Astrocyte (in vitro differentiated cells and primary cell): ENCODE results near the gene SMIM27. TPM values are rescaled to one million over a fixed set of nuclear protein-coding genes. Genes with fewer than 3 reads are reported as not detected.

Experiments used
- DNase-seq: peaks from one replicate; pipeline ENCODE4 v3.0.0-alpha.2; 2010; ENCODE audit warnings: low read depth
- FAIRE-seq: peaks from 2 replicates; lab custom pipeline; 2011; peaks lifted over from hg19 to GRCh38; lab: Jason Lieb, UNC
- H2AFZ ChIP-seq: 2 replicates; pipeline ENCODE4 v1.6.0; 2012; ENCODE audit warnings: low read depth, low read length, inconsistent platforms
- H3K27ac ChIP-seq: 2 replicates; pipeline ENCODE4 v1.5.1; 2011; ENCODE audit warnings: low read depth, low read length, inconsistent platforms
- H3K27me3 ChIP-seq: 2 replicates; pipeline ENCODE4 v1.6.0; 2011; ENCODE audit warnings: low read length, inconsistent platforms; ENCODE audit not compliant: insufficient read depth
- H3K36me3 ChIP-seq: 2 replicates; pipeline ENCODE4 v1.5.1; 2011; ENCODE audit warnings: low read length, inconsistent platforms; ENCODE audit not compliant: insufficient read depth
- H3K4me1 ChIP-seq: 2 replicates; pipeline ENCODE4 v1.5.1; 2011; ENCODE audit warnings: low read length, inconsistent platforms; ENCODE audit not compliant: insufficient read depth
- H3K4me2 ChIP-seq: 2 replicates; pipeline ENCODE4 v1.6.0; 2012; ENCODE audit warnings: low read length, inconsistent platforms
- H3K4me3 ChIP-seq: 2 replicates; pipeline ENCODE4 v1.5.1; 2011; ENCODE audit warnings: low read depth, mild to moderate bottlenecking, low read length, inconsistent platforms; ENCODE audit not compliant: insufficient read depth
- H3K79me2 ChIP-seq: 2 replicates; pipeline ENCODE4 v1.6.0; 2012; ENCODE audit warnings: mild to moderate bottlenecking, low read length, inconsistent platforms; ENCODE audit not compliant: insufficient read depth
- H3K9ac ChIP-seq: 2 replicates; pipeline ENCODE4 v1.6.0; 2012; ENCODE audit warnings: mild to moderate bottlenecking, low read length, inconsistent platforms
- H3K9me3 ChIP-seq: 2 replicates; pipeline ENCODE4 v1.5.1; 2012; ENCODE audit warnings: low read depth, mild to moderate bottlenecking, low read length, inconsistent platforms; ENCODE audit not compliant: insufficient read depth
- H4K20me1 ChIP-seq: 2 replicates; pipeline ENCODE4 v1.6.0; 2012; ENCODE audit warnings: low read length, inconsistent platforms; ENCODE audit not compliant: insufficient read depth
- H3K27ac Mint-ChIP-seq: one replicate; pipeline ENCODE4 v1.8.0; 2021; ENCODE audit warnings: mild to moderate bottlenecking, mixed read lengths; ENCODE audit not compliant: unreplicated experiment
- H3K27me3 Mint-ChIP-seq: one replicate; pipeline ENCODE4 v1.8.0; 2021; ENCODE audit warnings: low read depth, mixed read lengths; ENCODE audit not compliant: unreplicated experiment
- H3K36me3 Mint-ChIP-seq: one replicate; pipeline ENCODE4 v1.8.0; 2021; ENCODE audit warnings: low read depth, mixed read lengths; ENCODE audit not compliant: unreplicated experiment
- H3K4me1 Mint-ChIP-seq: one replicate; pipeline ENCODE4 v1.8.0; 2021; ENCODE audit warnings: low read depth, mixed read lengths; ENCODE audit not compliant: unreplicated experiment
- H3K4me3 Mint-ChIP-seq: one replicate; pipeline ENCODE4 v1.8.0; 2021; ENCODE audit warnings: mild to moderate bottlenecking, moderate library complexity, mixed read lengths; ENCODE audit not compliant: unreplicated experiment
- H3K9me3 Mint-ChIP-seq: one replicate; pipeline ENCODE4 v1.8.0; 2021; ENCODE audit warnings: mild to moderate bottlenecking, mixed read lengths; ENCODE audit not compliant: unreplicated experiment
- CTCF ChIP-seq: IDR thresholded peaks from 2 replicates; pipeline ENCODE4 v1.5.1; 2011; ENCODE audit warnings: low read depth, mild to moderate bottlenecking, inconsistent platforms, low read length, moderate library complexity; ENCODE audit not compliant: insufficient read depth
- EZH2 ChIP-seq: IDR thresholded peaks from 2 replicates; pipeline ENCODE4 v1.6.1; 2012; ENCODE audit warnings: mild to moderate bottlenecking, low read length, inconsistent platforms; ENCODE audit not compliant: insufficient read depth
- total RNA-seq: library from RNA; stranded (reverse); gene quantifications from 2 replicates; pipeline ENCODE4 v1.2.1, GENCODE V29; 2021

SMIM27 gene
- total RNA-seq, 1 donor from 2014 or later: 9.4 TPM

GRCh38 chr9:32570262-32570661 lies 18.1 kb downstream of the SMIM27 start:
- Mint-ChIP-seq H3K27ac (no peak overlapping the region), H3K4me1 (peaks cover 5% of the 10 kb centered on the region), H3K9me3 (no peaks in the 10 kb centered on the region), H3K36me3 (peaks cover 5% of the 10 kb centered on the region), H3K27me3 (no peaks in the 10 kb centered on the region), H3K4me3 (no peak overlapping the region)
- Histone ChIP-seq H3K9me3 (no peaks in the 10 kb centered on the region), H3K36me3 (peaks cover 2% of the 10 kb centered on the region), H3K9ac (no peak overlapping the region), H3K27me3 (no peaks in the 10 kb centered on the region), H3K4me2 (no peak overlapping the region), H3K27ac (no peak overlapping the region), H2AFZ (no peak overlapping the region), H3K4me1 (peaks cover 10% of the 10 kb centered on the region), H3K79me2 (peaks cover 62% of the 10 kb centered on the region), H3K4me3 (no peak overlapping the region), H4K20me1 (peaks cover 6% of the 10 kb centered on the region)
- TF ChIP-seq EZH2 (no peak), CTCF (no peak)
- FAIRE-seq (no peak), DNase-seq (no peak)

- Histone ChIP-seq H3K27ac (peak overlapping the region; percentile 63), H3K27me3 (no peaks in the 10 kb centered on the region), H3K9me3 (no peaks in the 10 kb centered on the region), H3K4me2 (peak overlapping the region; percentile 90), H4K20me1 (peaks cover 6% of the 10 kb centered on the region), H3K79me2 (peaks cover 45% of the 10 kb centered on the region), H3K4me3 (peak overlapping the region; percentile 96), H2AFZ (peak overlapping the region; percentile 93), H3K36me3 (peaks cover 2% of the 10 kb centered on the region), H3K9ac (peak overlapping the region; percentile 92), H3K4me1 (peaks cover 10% of the 10 kb centered on the region)
- DNase-seq: peak; percentile 68
- H3K9me3 Mint-ChIP-seq: no peaks in the 10 kb centered on the region
- H3K4me1 Mint-ChIP-seq: peaks cover 5% of the 10 kb centered on the region
- peaks cover 3% of the 10 kb centered on the region for H3K36me3 Mint-ChIP-seq
- peak; percentile 78 for FAIRE-seq
- H3K4me3 Mint-ChIP-seq: peak overlapping the region; percentile 98
- H3K27ac Mint-ChIP-seq: peak overlapping the region; percentile 94
- TF ChIP-seq EZH2 (no peak), CTCF (peak; percentile 86)
- H3K27me3 Mint-ChIP-seq: no peaks in the 10 kb centered on the region
Measured at GRCh38 chr9:32571969-32572899, 20.1 kb downstream of the SMIM27 start.
